ENCODE results near the gene SLC17A1. TPM values are rescaled to one million over a fixed set of nuclear protein-coding genes. Genes with fewer than 3 reads are reported as not detected.

Gene SLC17A1
- total and polyA plus RNA-seq, 8 donors = 0.16 TPM; not detected in 7

DNA sequence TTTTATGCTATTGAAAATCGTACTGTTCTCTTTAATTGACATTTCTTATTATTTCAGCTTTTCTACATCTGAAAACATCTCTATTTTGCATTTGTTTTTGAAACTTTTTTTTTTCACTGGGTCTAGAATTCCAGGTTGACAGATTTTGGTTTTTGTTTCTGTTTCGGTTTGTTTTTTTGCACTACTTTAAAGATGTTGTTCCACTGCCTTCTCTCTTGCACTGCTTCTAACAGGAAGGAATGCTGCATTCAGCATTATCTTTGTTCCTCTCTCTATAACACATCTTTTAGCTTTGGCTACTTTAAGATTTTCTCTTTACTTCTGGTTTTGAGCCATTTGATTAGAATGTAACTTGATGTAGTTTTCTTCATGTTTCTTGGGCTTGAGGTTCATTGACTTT is 20.1 kb upstream of the SLC17A1 start:
- Histone ChIP-seq H3K4me1 (no peaks in the 10 kb centered on the region), H3K4me3 (no peak overlapping the region), H3K27me3 (no peaks in the 10 kb centered on the region), H3K27ac (no peak overlapping the region), H3K9me3 (no peaks in the 10 kb centered on the region), H3K36me3 (no peaks in the 10 kb centered on the region)
- ATAC-seq = no peak
- WGBS, 2 donors = 72 to 74% methylated on average over 2 of the region's 2 CpGs
- DNase-seq = no peak
- intact Hi-C loops (cut with DNase I) = no loop called here
- no peak for FAIRE-seq
- TF ChIP-seq, protein P1, sequence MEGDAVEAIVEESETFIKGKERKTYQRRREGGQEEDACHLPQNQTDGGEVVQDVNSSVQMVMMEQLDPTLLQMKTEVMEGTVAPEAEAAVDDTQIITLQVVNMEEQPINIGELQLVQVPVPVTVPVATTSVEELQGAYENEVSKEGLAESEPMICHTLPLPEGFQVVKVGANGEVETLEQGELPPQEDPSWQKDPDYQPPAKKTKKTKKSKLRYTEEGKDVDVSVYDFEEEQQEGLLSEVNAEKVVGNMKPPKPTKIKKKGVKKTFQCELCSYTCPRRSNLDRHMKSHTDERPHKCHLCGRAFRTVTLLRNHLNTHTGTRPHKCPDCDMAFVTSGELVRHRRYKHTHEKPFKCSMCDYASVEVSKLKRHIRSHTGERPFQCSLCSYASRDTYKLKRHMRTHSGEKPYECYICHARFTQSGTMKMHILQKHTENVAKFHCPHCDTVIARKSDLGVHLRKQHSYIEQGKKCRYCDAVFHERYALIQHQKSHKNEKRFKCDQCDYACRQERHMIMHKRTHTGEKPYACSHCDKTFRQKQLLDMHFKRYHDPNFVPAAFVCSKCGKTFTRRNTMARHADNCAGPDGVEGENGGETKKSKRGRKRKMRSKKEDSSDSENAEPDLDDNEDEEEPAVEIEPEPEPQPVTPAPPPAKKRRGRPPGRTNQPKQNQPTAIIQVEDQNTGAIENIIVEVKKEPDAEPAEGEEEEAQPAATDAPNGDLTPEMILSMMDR (IDR thresholded peaks at IDR 0.05) = no peak

DNA sequence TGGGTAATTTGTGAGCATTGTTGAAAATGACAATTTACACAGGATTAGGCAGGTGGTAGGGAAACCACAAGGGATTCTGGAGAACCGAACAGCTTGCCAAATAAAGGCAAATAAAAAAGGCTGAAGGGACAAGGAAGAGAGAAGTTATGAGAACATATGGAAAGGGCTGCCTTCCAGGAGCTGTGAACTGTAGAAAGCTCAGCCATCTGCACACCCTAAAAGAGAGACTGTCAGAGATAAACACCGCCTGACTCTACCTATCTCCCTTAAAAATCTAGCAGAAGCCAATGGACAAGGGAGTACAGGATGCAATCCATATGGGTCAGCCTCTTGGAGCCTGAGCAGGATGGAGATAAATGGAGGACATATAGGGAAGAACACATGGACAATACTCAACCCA is 12.7 kb upstream of the SLC17A1 start:
- no peaks in the 10 kb centered on the region for H3K27me3 ChIP-seq
- H3K4me3 ChIP-seq = no peak overlapping the region
- no peaks in the 10 kb centered on the region for H3K4me1 ChIP-seq
- TF ChIP-seq, protein P1 (IDR thresholded peaks at IDR 0.05) = no peak
- H3K9me3 ChIP-seq = no peaks in the 10 kb centered on the region
- WGBS, 2 donors = 65 to 78% methylated on average over 2 of the region's 2 CpGs
- ATAC-seq (no peak), FAIRE-seq (no peak), DNase-seq (no peak)
- no peaks in the 10 kb centered on the region for H3K36me3 ChIP-seq
- H3K27ac ChIP-seq = no peak overlapping the region
- intact Hi-C loops (cut with DNase I) = no loop called here

DNA sequence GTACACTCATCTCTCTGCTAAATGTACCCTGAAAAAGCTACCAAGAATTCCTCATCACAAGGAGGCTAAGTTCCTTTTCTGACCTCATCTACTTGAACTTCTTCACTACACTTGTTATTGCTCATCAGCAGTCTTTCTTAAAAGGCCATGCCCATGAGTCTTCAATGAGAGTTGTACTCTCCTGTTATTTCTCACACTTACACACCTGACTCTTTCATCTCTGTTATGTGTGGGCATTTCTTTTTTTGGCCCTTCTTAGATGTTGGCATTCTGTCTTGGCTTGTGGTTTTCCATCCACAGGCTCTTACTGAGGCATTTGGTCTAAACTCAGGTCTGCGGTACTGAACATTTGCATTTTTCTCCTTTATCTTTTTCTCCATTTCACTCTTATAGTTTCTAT is 10.7 kb upstream of the SLC17A1 start:
- H3K27ac ChIP-seq = no peak overlapping the region
- H3K36me3 ChIP-seq = no peaks in the 10 kb centered on the region
- TF ChIP-seq, protein P1 (IDR thresholded peaks at IDR 0.05) = no peak
- no peaks in the 10 kb centered on the region for H3K4me1 ChIP-seq
- FAIRE-seq = no peak
- no peak overlapping the region for H3K4me3 ChIP-seq
- ATAC-seq = no peak
- no peak for DNase-seq
- intact Hi-C loops (cut with DNase I) = no loop called here
- no peaks in the 10 kb centered on the region for H3K9me3 ChIP-seq
- 98% methylated on average over 1 of the region's 1 CpG for WGBS, 2 donors
- H3K27me3 ChIP-seq = no peaks in the 10 kb centered on the region

DNA sequence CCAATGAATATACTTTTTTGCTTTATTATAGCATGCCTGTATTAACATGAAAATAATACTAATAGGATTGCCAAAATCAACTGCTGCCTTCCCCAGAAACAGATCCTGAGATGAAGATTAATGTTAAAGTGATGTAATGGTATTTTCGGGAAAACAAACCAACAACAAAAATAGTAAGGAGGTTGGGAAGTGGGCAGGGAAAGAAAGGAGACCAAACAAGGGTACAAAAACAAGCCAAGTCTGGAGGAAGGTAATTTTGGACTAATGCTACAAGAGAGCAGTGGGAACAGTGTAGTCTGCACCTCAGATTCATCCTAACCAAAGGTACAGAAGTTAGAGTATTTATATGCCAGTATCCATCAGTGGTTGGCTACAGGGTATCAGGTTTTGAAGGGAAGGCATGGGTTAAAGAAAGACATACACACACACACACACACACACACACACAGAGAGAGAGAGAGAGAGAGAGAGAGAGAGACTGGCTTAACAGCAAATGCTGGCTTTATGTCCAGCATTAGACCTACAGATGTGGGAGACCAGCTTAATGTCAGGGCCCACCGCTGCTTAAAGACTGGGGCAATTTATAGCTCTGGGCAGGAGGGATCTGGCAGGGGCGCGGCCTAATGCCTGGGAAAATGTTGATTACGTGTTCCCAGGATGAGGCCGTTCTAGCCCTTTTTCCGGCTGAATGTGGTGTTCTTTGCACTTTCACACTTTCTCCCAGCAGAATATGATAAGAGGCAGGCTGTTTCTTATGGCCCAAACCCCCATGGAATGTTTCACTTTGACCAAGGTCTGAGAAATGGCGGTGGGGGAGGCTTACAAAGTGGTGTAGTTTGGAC is 3.8 kb upstream of the SLC17A1 start:
- no peaks in the 10 kb centered on the region for H3K4me1 ChIP-seq
- FAIRE-seq (no peak), ATAC-seq (no peak), DNase-seq (no peak)
- TF ChIP-seq, protein P1 (IDR thresholded peaks at IDR 0.05) = no peak
- H3K27me3 ChIP-seq = no peaks in the 10 kb centered on the region
- no peaks in the 10 kb centered on the region for H3K9me3 ChIP-seq
- WGBS, 2 donors = 58 to 61% methylated on average over 8 of the region's 8 CpGs
- H3K36me3 ChIP-seq = no peaks in the 10 kb centered on the region
- intact Hi-C loops (cut with DNase I) = no loop called here
- H3K4me3 ChIP-seq = no peak overlapping the region
- no peak overlapping the region for H3K27ac ChIP-seq

DNA sequence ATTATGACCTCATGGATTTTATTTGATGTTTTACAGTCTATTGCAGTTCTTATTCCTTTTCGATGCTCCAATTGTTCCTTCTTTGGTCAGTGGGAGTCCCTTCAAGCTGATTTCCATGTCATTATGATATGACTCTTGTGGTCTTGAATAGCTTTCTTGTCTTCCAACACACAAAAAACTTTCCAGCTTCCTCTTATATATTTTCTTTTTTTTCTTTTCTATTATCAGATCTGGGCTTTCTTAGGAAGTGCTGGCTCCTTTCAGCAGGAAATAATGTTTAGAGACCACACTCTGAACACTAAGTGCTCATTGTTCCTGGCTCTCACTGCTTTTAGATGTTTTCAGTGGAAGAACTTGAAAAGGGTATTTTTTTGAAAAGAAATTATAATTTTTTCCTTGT is 3.1 kb upstream of the SLC17A1 start:
- Histone ChIP-seq H3K9me3 (no peaks in the 10 kb centered on the region), H3K36me3 (no peaks in the 10 kb centered on the region), H3K27me3 (no peaks in the 10 kb centered on the region), H3K27ac (no peak overlapping the region), H3K4me1 (no peaks in the 10 kb centered on the region), H3K4me3 (no peak overlapping the region)
- ATAC-seq (no peak), FAIRE-seq (no peak), DNase-seq (no peak)
- intact Hi-C loops (cut with DNase I) = no loop called here
- WGBS, 2 donors = 70 to 86% methylated on average over 1 of the region's 1 CpG
- TF ChIP-seq, protein P1 (IDR thresholded peaks at IDR 0.05) = no peak

All from pancreas (tissue), 10 donors.